T47D (cell line): ENCODE results near the gene ANXA2R.

Experiments used
- DNase-seq, 2 experiments: peaks; one replicate each; pipeline versions ENCODE4 v3.0.0 to v3.0.0-alpha.2; 2011 to 2012; ENCODE audit warnings: low read depth in 1 of 2, low spot score in 1 of 2
- JUND ChIP-seq: IDR thresholded peaks from 2 replicates; pipeline ENCODE4 v1.6.1; 2012; ENCODE audit warnings: low read depth
- in situ Hi-C: cut with HindIII; loops from 2 replicates; pipeline ENCODE4 v1.10.0; 2016; ENCODE audit warnings: low sequenced_read_pairs, low pct_unique_long_range_greater_than_20kb

The ANXA2R gene

DNA sequence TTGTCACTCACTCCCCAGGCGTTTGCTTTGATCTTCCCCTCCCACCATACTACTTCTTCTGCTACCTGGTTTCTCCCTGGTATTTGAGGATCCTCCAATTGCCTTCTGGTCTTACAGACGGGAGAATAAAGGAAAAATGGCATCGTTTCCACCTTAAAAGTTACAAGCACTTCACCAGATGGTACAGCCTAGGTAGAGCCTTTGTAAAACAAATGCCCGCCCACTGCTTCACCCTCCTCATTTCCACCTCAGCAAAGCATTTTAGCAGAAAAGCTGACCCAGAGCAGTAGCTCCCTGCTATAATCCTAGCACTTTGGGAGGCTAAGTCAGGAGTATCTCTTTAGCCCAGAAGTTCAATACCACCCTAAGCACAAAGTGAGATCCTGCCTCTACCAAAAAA is 5.1 kb upstream of the ANXA2R start:
- no peak for DNase-seq
- in situ Hi-C loops, result no loop called here
- TF ChIP-seq JUND, result no peak

DNA sequence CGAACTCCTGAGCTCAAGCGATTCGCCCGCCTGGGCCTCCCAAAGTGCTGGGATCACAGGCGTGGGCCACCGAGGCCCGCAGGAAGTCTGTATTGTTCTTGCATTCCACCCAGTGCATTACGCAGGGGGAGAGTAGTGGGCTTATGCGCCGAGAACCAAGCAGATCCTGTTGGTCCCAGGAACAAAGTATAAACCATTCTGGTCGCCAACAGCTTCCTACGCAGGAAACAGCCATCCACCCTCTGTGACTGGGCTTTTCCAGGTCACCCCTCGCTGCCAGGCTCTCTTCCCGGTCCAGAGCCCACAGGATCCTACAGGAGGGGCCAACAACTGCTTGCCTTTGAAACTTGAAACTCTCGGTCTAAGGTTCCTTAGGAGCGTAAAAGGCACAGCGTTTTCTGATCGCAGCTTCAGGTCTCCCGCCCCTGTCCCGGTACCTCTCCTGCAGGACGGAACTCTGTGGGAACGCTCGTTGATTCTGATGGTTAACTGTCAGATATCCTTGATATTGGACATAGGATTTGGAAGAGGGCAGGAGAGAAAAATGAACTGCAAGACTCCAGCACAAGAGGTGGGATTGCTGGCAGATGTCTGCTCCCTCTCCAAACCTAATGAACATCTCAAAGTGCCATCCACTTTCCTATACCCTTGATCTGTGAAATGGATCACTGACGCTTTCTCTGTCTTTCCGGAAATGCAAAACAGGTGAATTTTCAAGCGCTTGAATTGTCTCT is 4.2 kb upstream of the ANXA2R start:
- no peak for DNase-seq
- no peak for TF ChIP-seq JUND
- in situ Hi-C loops, result no loop called here

DNA sequence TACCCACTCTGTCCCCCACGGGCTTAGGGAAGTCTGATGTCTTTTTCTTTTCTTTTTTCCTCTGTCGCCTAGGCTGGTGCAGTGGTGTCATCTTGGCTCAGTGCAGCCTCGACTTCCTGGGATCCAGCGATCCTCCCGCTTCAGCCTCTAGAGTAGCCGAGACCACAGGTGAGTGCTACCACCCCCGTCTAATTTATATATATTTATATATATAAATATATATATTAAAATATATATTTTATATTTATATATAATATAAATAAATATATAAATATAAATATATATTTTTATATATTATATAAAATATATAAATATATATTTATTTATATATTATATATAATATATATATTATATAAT is 3.3 kb upstream of the ANXA2R start:
- in situ Hi-C loops, result no loop called here
- no peak for DNase-seq
- TF ChIP-seq JUND, result no peak

DNA sequence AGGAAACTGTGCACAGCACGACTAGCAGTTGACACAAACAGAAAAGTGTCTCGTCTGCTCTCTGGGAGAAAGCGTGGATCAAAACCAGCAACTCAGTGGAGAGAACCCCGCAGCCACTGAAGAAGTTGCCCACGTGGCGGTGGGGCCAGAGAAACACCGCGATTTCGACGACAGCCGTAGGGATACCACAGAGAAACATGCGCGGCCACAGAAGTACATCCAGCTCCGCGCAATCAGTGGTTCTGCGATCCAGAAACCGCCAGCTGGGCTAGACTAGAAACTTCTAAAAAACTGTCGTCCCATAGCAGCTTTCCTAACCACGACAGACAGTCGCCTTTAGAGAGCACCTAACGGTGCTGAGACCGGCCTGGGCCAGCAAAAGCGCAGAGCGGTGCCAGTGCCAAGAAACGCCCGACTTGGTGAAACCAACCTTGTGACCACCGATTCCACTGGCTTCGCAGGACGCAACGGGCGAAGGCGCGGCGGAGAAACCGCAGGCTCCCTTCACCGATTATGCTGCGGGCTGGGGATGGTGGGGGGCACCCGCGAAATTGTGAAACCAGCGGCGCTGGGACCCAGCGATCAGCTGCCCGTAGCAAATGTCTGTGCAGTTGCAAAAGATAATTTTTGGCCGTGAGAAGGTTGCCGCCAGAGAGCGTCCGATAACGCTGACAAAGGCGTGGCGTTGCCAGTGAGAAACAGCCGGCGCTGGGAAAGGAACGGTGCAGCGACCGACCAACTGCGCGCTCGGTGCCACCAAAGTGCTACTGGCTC is 2.7 kb upstream of the ANXA2R start:
- no peak for DNase-seq
- in situ Hi-C loops, result no loop called here
- TF ChIP-seq JUND, result no peak

DNA sequence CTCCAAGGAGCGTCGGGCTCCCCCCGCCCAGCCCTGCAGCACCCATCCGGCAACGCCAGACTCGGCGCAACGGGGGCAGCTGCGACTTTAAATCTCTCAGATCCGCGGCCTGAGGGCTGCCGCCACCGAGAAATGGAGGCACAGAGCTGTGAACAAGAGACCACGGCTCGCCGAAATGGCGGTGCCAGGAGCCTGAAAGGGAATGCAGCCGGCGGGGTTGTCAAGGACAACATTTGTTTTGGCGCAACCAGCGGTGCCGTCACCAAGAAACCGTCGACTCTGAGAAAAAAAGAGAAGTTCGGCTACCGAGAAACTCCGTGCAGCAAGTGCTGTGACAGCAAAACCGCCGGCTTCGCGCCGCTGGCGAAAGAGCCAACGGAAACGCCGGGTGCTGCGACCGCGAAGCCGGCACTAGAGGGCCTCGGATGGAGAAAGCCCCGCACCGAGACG is 2.1 kb upstream of the ANXA2R start:
- in situ Hi-C loops, result no loop called here
- peak; percentile 58 to 88 for DNase-seq
- TF ChIP-seq JUND, result no peak

DNA sequence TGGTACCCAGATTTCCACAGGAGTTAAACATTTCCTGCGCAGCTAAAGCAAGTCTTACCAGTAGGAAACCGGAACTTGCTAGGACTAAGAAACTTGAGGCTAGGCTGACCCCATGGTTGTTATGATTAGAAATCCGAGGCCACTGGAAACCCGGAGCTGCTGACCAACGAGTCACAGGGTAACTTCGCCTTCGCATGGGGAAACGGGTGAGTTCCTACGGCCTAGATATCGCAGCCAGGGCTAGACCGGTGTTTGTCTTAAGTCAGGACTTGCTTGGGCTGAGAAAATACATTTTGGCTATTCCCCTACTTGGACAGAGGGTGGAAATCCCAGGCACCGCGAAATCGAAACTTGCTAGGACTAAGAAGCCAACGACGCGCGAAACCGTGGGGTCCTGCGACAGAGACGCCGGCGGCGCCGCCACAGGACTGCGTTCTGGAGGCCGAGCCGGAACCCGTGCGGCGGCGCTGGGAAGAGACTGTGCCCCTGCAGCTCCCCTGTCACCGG is 1.6 kb upstream of the ANXA2R start:
- peak; percentile 35 to 79 for DNase-seq
- in situ Hi-C loops, result no loop called here
- no peak for TF ChIP-seq JUND

DNA sequence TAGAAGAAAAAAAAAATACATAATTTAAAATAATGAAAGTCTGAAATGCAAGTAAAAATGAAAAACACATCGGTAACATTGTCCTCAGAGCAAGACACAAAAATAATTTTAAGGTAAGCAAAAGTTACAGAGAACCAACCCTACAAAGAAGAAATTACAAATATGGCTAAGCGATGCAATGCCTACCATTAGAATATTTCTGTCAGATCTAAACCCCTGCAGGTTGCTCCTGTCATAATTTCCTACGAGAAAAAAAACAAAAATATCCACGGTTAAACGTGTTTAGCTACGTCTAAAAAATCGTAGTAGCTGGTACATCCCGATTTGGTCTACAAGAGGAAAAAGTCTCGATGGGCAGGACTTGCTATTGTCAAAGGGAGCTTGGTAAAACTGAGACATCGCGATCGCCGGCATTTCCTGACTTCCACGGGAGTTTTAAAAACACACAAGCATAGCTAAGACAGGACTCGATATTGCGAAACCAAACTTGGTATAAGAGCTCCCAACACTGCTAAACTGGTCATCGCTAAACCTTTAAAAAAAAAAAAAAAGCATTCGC is 1.1 kb upstream of the ANXA2R start:
- DNase-seq, result no peak

DNA sequence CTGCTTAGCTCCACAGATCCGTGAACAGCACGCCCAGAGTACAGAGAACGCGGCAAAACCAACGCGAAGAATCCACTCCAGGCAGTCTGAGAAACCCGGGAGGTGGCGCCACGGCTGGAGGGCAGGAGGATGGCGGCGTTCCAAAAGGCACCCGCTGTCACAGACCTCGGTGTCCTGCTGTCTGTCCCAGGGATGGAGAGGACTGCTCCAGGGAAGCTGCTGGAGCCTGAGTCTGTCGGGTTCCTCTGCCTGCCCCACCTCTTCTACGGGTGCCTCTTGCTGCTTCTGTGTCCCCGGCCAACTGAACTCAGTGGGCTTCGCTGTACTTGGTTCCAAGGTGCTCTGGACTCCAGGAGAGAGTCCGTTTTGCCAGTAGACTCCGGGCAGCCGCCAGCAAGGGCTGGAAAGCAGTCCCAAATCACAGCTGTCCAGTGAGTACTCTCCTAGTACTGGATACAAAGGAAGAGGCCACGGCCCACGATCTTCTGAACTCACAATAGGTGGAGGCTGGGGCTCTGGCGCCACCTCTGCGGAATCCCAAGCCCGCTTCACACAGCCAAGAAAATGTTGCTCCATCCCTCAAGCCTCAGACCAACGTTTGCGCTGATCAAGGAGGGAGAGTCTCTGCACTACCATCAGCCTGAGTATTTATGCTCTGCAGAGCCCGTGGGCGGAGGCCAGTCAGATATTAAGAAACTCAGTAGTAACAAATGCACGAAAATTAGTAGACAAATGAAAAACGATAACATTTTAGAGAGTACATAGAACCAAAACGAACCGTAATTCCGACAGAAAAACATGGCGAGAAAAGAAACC is 440 bp downstream of the ANXA2R start:
- in situ Hi-C loops, result no loop called here

More for the DNA sequence above, 1.1 kb upstream of the ANXA2R start:
- TF ChIP-seq JUND, result no peak
- in situ Hi-C loops, result no loop called here

DNA sequence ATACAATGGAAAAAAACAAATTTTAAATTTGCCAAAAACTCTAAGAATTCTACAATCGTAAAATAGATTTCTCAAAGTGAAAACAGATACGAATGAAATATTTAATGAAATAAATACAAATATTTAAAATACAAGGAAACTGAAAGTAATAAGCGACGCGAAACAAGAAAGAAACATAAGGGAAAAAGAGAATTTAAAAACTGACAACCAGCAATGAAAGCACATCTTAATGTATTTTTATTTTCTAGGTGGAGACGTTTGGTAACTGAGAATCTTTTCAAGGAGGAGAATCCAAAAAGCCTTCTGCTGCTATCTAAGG is 1.0 kb downstream of the ANXA2R start:
- no peak for TF ChIP-seq JUND
- no peak for DNase-seq
- in situ Hi-C loops, result no loop called here

More for the DNA sequence above, 440 bp downstream of the ANXA2R start:
- no peak for TF ChIP-seq JUND
- no peak for DNase-seq

DNA sequence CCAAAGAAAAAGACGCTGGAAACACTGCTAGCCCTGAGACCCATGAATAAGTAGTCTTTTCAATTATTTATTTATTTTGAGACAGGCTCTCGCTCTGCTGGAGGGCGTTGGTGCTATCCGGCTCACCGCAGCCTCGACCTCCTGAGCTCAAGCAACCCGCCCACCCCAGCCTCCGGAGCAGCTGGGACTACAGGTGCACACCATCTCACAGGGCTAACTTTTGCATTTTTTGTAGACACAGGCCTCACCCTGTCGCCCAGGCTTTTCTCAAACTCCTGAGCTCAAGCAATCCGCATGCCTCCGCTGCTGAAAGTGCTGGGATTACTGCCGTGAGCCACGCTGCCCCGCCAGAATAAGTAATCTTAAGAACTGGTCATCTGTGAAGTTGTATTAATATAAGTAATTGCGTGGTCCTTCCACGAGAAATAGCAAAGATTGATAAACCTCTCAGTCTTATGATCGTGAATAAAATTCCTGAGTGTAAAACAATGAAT is 1.6 kb downstream of the ANXA2R start:
- no peak for TF ChIP-seq JUND
- no peak for DNase-seq
- in situ Hi-C loops, result no loop called here

DNA sequence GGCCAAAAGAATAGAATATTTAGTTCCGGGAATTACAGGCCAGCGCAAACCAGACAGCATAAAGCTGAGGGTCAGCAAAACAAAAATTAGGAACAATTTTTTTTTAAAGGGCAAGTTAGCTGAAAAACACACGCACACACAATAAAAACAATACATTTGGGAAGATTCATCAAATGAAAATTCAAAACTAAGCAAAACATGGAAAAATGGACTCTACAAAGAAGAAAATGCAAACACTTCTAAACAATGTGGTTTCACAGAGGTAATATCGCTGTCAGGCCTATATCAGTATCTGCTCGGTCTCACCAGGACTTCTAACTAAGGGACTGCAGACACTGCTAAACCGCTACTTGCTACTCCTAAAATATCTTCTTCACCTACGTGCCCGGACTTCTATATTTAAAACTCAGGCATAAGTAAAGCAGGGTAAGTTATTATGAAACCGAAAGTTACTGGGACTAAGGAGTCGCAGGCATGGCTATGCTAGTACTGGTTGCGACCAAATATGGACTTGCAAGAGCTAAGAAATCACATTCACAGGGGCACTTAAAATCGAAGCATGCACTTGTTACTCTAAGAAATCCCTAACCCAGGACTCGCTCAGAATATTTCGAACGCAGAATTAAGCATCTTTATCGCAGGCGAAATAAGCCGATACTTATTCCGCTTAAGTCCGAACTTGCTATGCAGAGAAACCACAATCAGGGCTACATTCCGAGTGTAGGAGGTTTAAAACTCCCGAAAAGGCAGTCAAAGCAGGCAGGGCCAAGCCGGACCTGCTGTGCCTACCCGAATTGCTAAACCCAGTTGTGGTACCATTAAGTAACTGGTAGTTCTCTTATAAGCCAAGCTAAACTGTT is 2.3 kb downstream of the ANXA2R start:
- no peak for DNase-seq
- no peak for TF ChIP-seq JUND
- in situ Hi-C loops, result no loop called here
